IMR-90 (cell line): ENCODE results near the gene ALOX5AP. TPM values are rescaled to one million over a fixed set of nuclear protein-coding genes. Genes with fewer than 3 reads are reported as not detected.

Experiments
- ATAC-seq: fragments of 200-7000 bp; cut with Tn5 transposase; 2 replicates; pipeline ENCODE4 v1.9.1; 2020; ENCODE audit warnings: low read depth, mild to moderate bottlenecking, moderate library complexity
- BruUV-seq: library from RNA; stranded (reverse); fragments of 400-500 nt; replicated peaks from 2 replicates; lab custom pipeline; 2021; lab: Mats Ljungman, UMichigan
- CTCF ChIA-PET: fragments of 300-600 bp; formaldehyde crosslinking; extraction: SDS; loops from one replicate; lab custom pipeline; 2021; ENCODE audit warnings: antibody characterized with exemption; lab: Yijun Ruan, JAX
- POLR2A ChIA-PET: fragments of 300-600 bp; sonication (Branson Sonifier 250); formaldehyde crosslinking; loops from one replicate; lab custom pipeline; 2022; ENCODE audit warnings: antibody characterized with exemption; ENCODE audit not compliant: unreplicated experiment; lab: Charles Lee
- DNase-seq: peaks from one replicate; pipeline ENCODE4 v3.0.0; 2013
- H2AFZ ChIP-seq: replicated peaks from 2 replicates; pipeline ENCODE3; 2013; ENCODE audit warnings: low read length, mild to moderate bottlenecking; ENCODE audit not compliant: poor library complexity
- H2AK5ac ChIP-seq: 2 replicates; pipeline ENCODE4 v1.6.1; 2013; ENCODE audit warnings: low read depth, low read length, inconsistent platforms
- H2AK9ac ChIP-seq: replicated peaks from 2 replicates; pipeline ENCODE3; 2013; ENCODE audit warnings: mild to moderate bottlenecking, low read depth, low read length, moderate library complexity; ENCODE audit not compliant: poor library complexity
- H2BK120ac ChIP-seq: 2 replicates; pipeline ENCODE4 v1.6.1; 2013; ENCODE audit warnings: low read depth, low read length, inconsistent platforms
- H2BK15ac ChIP-seq: 3 replicates; pipeline ENCODE4 v1.6.1; 2013; ENCODE audit warnings: low read depth, low read length, inconsistent platforms
- H2BK20ac ChIP-seq: 2 replicates; pipeline ENCODE4 v1.6.1; 2013; ENCODE audit warnings: low read depth, mild to moderate bottlenecking, inconsistent platforms, low read length, moderate library complexity
- H2BK5ac ChIP-seq: 2 replicates; pipeline ENCODE4 v1.6.1; 2013; ENCODE audit warnings: mild to moderate bottlenecking, low read depth, low read length, inconsistent platforms; ENCODE audit not compliant: poor library complexity, severe bottlenecking
- H3K14ac ChIP-seq: replicated peaks from 2 replicates; pipeline ENCODE4 v1.6.1; 2013; ENCODE audit warnings: low read depth, low read length, inconsistent platforms
- H3K18ac ChIP-seq: 2 replicates; pipeline ENCODE4 v1.6.1; 2013; ENCODE audit warnings: low read depth, low read length, control low read depth
- H3K23ac ChIP-seq: 2 replicates; pipeline ENCODE4 v1.6.1; 2013; ENCODE audit warnings: low read depth, low read length, inconsistent platforms
- H3K27ac ChIP-seq: 2 replicates; pipeline ENCODE4 v1.5.1; 2013; ENCODE audit warnings: mild to moderate bottlenecking, control low read depth, low read length; ENCODE audit not compliant: insufficient read depth
- H3K27me3 ChIP-seq: 2 replicates; pipeline ENCODE4 v1.6.1; 2013; ENCODE audit warnings: low read length; ENCODE audit not compliant: control insufficient read depth, insufficient read depth
- H3K36me3 ChIP-seq: 2 replicates; pipeline ENCODE4 v1.6.1; 2013; ENCODE audit warnings: low read length, mixed read lengths; ENCODE audit not compliant: control insufficient read depth, insufficient read depth
- H3K4ac ChIP-seq: 2 replicates; pipeline ENCODE4 v1.6.1; 2013; ENCODE audit warnings: low read depth, low read length, inconsistent platforms
- H3K4me1 ChIP-seq: 2 replicates; pipeline ENCODE4 v1.6.1; 2013; ENCODE audit warnings: low read length, mixed read lengths; ENCODE audit not compliant: control insufficient read depth, insufficient read depth
- H3K4me2 ChIP-seq: 2 replicates; pipeline ENCODE4 v1.6.1; 2013; ENCODE audit warnings: low read depth, mild to moderate bottlenecking, control low read depth, low read length, moderate library complexity
- H3K4me3 ChIP-seq: 2 replicates; pipeline ENCODE4 v1.5.1; 2013; ENCODE audit warnings: low read depth, mild to moderate bottlenecking, control low read depth, low read length, moderate library complexity; ENCODE audit not compliant: insufficient read depth
- H3K56ac ChIP-seq: 2 replicates; pipeline ENCODE4 v1.6.1; 2013; ENCODE audit warnings: low read length, inconsistent platforms; ENCODE audit not compliant: insufficient read depth; ENCODE audit errors: extremely low read depth
- H3K79me1 ChIP-seq, 2 experiments: 2 replicates each; pipeline ENCODE4 v1.6.1; 2013; ENCODE audit warnings: low read length in 2 of 2, inconsistent platforms in 1 of 2, low read depth in 1 of 2
- H3K9ac ChIP-seq: 2 replicates; pipeline ENCODE4 v1.6.1; 2013; ENCODE audit warnings: low read depth, low read length, control low read depth
- H3K9me1 ChIP-seq: 2 replicates; pipeline ENCODE4 v1.6.1; 2013; ENCODE audit warnings: low read length, inconsistent platforms; ENCODE audit not compliant: insufficient read depth
- H3K9me3 ChIP-seq: 2 replicates; pipeline ENCODE4 v1.6.1; 2013; ENCODE audit warnings: low read length; ENCODE audit not compliant: control insufficient read depth, insufficient read depth
- H4K20me1 ChIP-seq: 2 replicates; pipeline ENCODE4 v1.6.1; 2013; ENCODE audit warnings: low read length, inconsistent platforms; ENCODE audit not compliant: insufficient read depth
- H4K5ac ChIP-seq: 2 replicates; pipeline ENCODE4 v1.6.1; 2013; ENCODE audit warnings: mild to moderate bottlenecking, low read depth, low read length, control low read depth
- H4K8ac ChIP-seq, 2 experiments: 2 replicates each; pipeline ENCODE4 v1.6.1; 2013; ENCODE audit warnings: low read depth in 2 of 2, low read length in 2 of 2, control low read depth in 1 of 2, inconsistent platforms in 1 of 2
- H4K91ac ChIP-seq: 2 replicates; pipeline ENCODE4 v1.6.1; 2013; ENCODE audit warnings: low read depth, low read length, inconsistent platforms; ENCODE audit not compliant: insufficient read depth
- BHLHE40 ChIP-seq: fragments of 150-350 bp; IDR thresholded peaks from 2 replicates; pipeline ENCODE4 v1.6.1; 2016; ENCODE audit warnings: mild to moderate bottlenecking, low read depth, low read length
- CEBPB ChIP-seq: IDR thresholded peaks from 2 replicates; pipeline ENCODE4 v1.6.1; 2012; ENCODE audit warnings: low read depth, low read length, improper control_type of control experiment
- CHD1 ChIP-seq: IDR thresholded peaks from 2 replicates; pipeline ENCODE4 v1.6.1; 2012; ENCODE audit warnings: low read depth, low read length, improper control_type of control experiment
- CTCF ChIP-seq: conservative IDR thresholded peaks from 2 replicates; pipeline ENCODE4 v1.5.1; 2012; ENCODE audit warnings: mild to moderate bottlenecking, low read depth, low read length, improper control_type of control experiment
- ELK1 ChIP-seq: fragments of 150-350 bp; IDR thresholded peaks from 2 replicates; pipeline ENCODE4 v1.6.1; 2016; ENCODE audit warnings: low read depth, mild to moderate bottlenecking, low read length, moderate library complexity, borderline replicate concordance
- FOS ChIP-seq: fragments of 150-350 bp; IDR thresholded peaks from 2 replicates; pipeline ENCODE4 v1.6.1; 2016; ENCODE audit warnings: low read depth, low read length
- MAFK ChIP-seq: IDR thresholded peaks from 2 replicates; pipeline ENCODE4 v1.6.1; 2012; ENCODE audit warnings: low read depth, low read length, improper control_type of control experiment
- MAZ ChIP-seq: IDR thresholded peaks from 2 replicates; pipeline ENCODE4 v1.6.1; 2012; ENCODE audit warnings: low read depth, mild to moderate bottlenecking, low read length, improper control_type of control experiment, moderate library complexity, borderline replicate concordance
- MXI1 ChIP-seq: IDR thresholded peaks from 2 replicates; pipeline ENCODE4 v1.6.1; 2012; ENCODE audit warnings: low read depth, mild to moderate bottlenecking, low read length, moderate library complexity, borderline replicate concordance
- NFE2L2 ChIP-seq: fragments of 150-350 bp; IDR thresholded peaks from 2 replicates; pipeline ENCODE4 v1.6.1; 2016; ENCODE audit warnings: low read depth, mild to moderate bottlenecking, low read length
- POLR2A ChIP-seq: IDR thresholded peaks from 2 replicates; pipeline ENCODE4 v1.6.1; 2012; ENCODE audit warnings: mild to moderate bottlenecking, low read depth, low read length
- RAD21 ChIP-seq: IDR thresholded peaks from 2 replicates; pipeline ENCODE4 v1.6.1; 2012; ENCODE audit warnings: low read length, improper control_type of control experiment
- RCOR1 ChIP-seq: IDR thresholded peaks from 2 replicates; pipeline ENCODE4 v1.6.1; 2012; ENCODE audit warnings: mild to moderate bottlenecking, low read length, improper control_type of control experiment; ENCODE audit not compliant: insufficient replicate concordance
- RFX5 ChIP-seq: IDR thresholded peaks from 2 replicates; pipeline ENCODE4 v1.8.0; 2012; ENCODE audit warnings: low read depth, mild to moderate bottlenecking, low read length, moderate library complexity
- SMC3 ChIP-seq: fragments of 150-350 bp; IDR thresholded peaks from 2 replicates; pipeline ENCODE4 v1.6.1; 2016; ENCODE audit warnings: low read depth, mild to moderate bottlenecking, antibody characterized with exemption, low read length, moderate library complexity
- USF2 ChIP-seq: fragments of 150-350 bp; IDR thresholded peaks from 2 replicates; pipeline ENCODE4 v1.6.1; 2017; ENCODE audit warnings: mild to moderate bottlenecking, antibody characterized with exemption, low read length, low read depth
- WGBS, 2 experiments: methylation state at CpG; one replicate each; pipeline versions ENCODE4 v1.1.5 to v1.1.7; 2013; ENCODE audit warnings: missing lambda C conversion rate in 2 of 2; ENCODE audit not compliant: insufficient read length in 1 of 2; ENCODE audit errors: extremely low coverage in 2 of 2; 5-methylcytosine and 5-hydroxymethylcytosine counted together
- dilution Hi-C: fragments of 300-500 bp; cut with HindIII; formaldehyde crosslinking; loops from one replicate; pipeline ENCODE4 v1.14.3; 2018; ENCODE audit warnings: low sequenced_read_pairs; ENCODE audit not compliant: unreplicated experiment
- in situ Hi-C: fragments of 300-500 bp; cut with MboI; formaldehyde crosslinking; loops from 3 replicates; pipeline ENCODE4 v1.14.3; 2019; ENCODE audit warnings: low sequenced_read_pairs, inconsistent platforms, mixed read lengths
- intact Hi-C: fragments of 100-400 bp; cut with micrococcal nuclease; formaldehyde crosslinking; loops from 2 replicates; pipeline ENCODE4 v1.10.0; 2022
- polyA plus RNA-seq, 3 experiments: library from polyadenylated mRNA; depleted of rRNA; stranded (reverse); fragments of >200 nt; gene quantifications; 2 replicates each; pipeline ENCODE4 v1.2.3, GENCODE V29; 2012; ENCODE audit warnings: low replicate concordance in 1 of 3
- total RNA-seq: library from RNA; depleted of rRNA; stranded (reverse); fragments of >200 nt; gene quantifications from 2 replicates; pipeline ENCODE4 v1.2.3, GENCODE V29; 2012

ALOX5AP gene
- total and polyA plus RNA-seq, 2 of the 4 experiments (the other 2 are of a cell fraction): 0.62 TPM; not detected in 1

GRCh38 chr13:30715837-30716236 is 19.5 kb upstream of the ALOX5AP start:
- in situ Hi-C loops: no loop called here
- Histone ChIP-seq H4K8ac (no peak overlapping the region), H4K5ac (no peak overlapping the region), H3K4me3 (no peak overlapping the region), H2AK9ac (no peak overlapping the region), H3K9me3 (no peaks in the 10 kb centered on the region), H3K23ac (no peak overlapping the region), H3K14ac (peak overlapping the region; percentile 12; the same call in 1 of the 2 replicates), H3K56ac (no peak overlapping the region), H4K91ac (no peak overlapping the region), H3K4me1 (peaks cover 22% of the 10 kb centered on the region), H3K9me1 (peaks cover 17% of the 10 kb centered on the region), H4K20me1 (no peaks in the 10 kb centered on the region; the same call in 1 of the 2 replicates), H2AFZ (no peak overlapping the region), H2AK5ac (peak overlapping the region; percentile 29; the same call in 1 of the 2 replicates), H3K9ac (no peak overlapping the region), H3K27me3 (no peaks in the 10 kb centered on the region), H3K36me3 (no peaks in the 10 kb centered on the region), H3K79me1 (no peaks in the 10 kb centered on the region), H3K4ac (0 out of 2 replicates have a peak overlapping the region, but pooled peaks have one; percentile 14), H2BK15ac (peak overlapping the region; percentile 78; the same call in 1 of the 3 replicates), H2BK20ac (no peak overlapping the region), H3K27ac (no peak overlapping the region), H2BK120ac (no peak overlapping the region), H3K4me2 (no peak overlapping the region), H3K18ac (peak overlapping the region; percentile 49; the same call in 1 of the 2 replicates), H2BK5ac (no peak overlapping the region)
- ChIA-PET POLR2A (no interaction called here), CTCF (no interaction called here)
- dilution Hi-C loops: no loop called here
- TF ChIP-seq RFX5 (no peak), RCOR1 (no peak), MAFK (no peak), ELK1 (no peak), USF2 (no peak), FOS (no peak), SMC3 (no peak), RAD21 (no peak), CHD1 (no peak), NFE2L2 (no peak), CTCF (no peak), MXI1 (no peak), MAZ (no peak), CEBPB (no peak), BHLHE40 (no peak), POLR2A (no peak)
- intact Hi-C loops: no loop called here
- ATAC-seq (no peak), DNase-seq (no peak)
- BruUV-seq: no TSS peak
- WGBS, 2 experiments: 38% methylated on average over 3 of the region's 4 CpGs; no CpG with 5 or more reads in 1 of the 2 experiments
